Measurements from ENCODE around the gene ATP11C. TPM values are rescaled to one million over a fixed set of nuclear protein-coding genes. Genes with fewer than 3 reads are reported as not detected.

Gene ATP11C
- total and polyA plus RNA-seq, 10 of the 15 experiments (the other 5 are each of a cell fraction or from before 2014, with no cell fraction given) = 16.2 to 44.0 (median 24.8) TPM

GRCh38 chrX:139766545-139766983 is 166.3 kb downstream of the ATP11C start (continued):
- TF ChIP-seq CTCF (IDR thresholded peaks at IDR 0.05 in 2 of 3, conservative IDR thresholded peaks at IDR 0.05 in 1 of 3; ENCODE audit: control insufficient read depth in 2 of 3, extremely low read depth in 1 of 3, insufficient read depth in 1 of 3, low read depth in 3 of 3, low read length in 3 of 3) (no peak), ZNF592 (IDR thresholded peaks at IDR 0.05) (no peak), CHD4 (IDR thresholded peaks at IDR 0.05) (no peak), BCLAF1 (IDR thresholded peaks at IDR 0.05) (no peak), FOXM1 (IDR thresholded peaks at IDR 0.05; ENCODE audit: low read depth, low read length) (no peak), HCFC1 (IDR thresholded peaks at IDR 0.05; ENCODE audit: low read length) (no peak), MXI1 (IDR thresholded peaks at IDR 0.05; ENCODE audit: low read depth, low read length) (no peak), SUPT20H (IDR thresholded peaks at IDR 0.05; ENCODE audit: borderline replicate concordance, control insufficient read depth, low read depth, low read length) (no peak), JUNB (IDR thresholded peaks at IDR 0.05) (peak; percentile 74), JUND (IDR thresholded peaks at IDR 0.05; ENCODE audit: low read depth, low read length) (no peak), ASH2L (IDR thresholded peaks at IDR 0.05; ENCODE audit: borderline replicate concordance, low read depth) (no peak), PML (IDR thresholded peaks at IDR 0.05; ENCODE audit: low read length) (no peak), HSF1 (IDR thresholded peaks at IDR 0.05; ENCODE audit: low read depth, low read length) (no peak), NFIC (IDR thresholded peaks at IDR 0.05; ENCODE audit: low read depth, low read length) (0 out of 2 replicates have a peak, but pooled peaks have one; percentile 40), KAT2A (conservative IDR thresholded peaks at IDR 0.05; ENCODE audit: control insufficient read depth, low read depth, low read length) (no peak), MEF2B (IDR thresholded peaks at IDR 0.05; ENCODE audit: partially characterized antibody, poor library complexity, severe bottlenecking) (no peak), NR2C1 (IDR thresholded peaks at IDR 0.05) (no peak), RAD21 (IDR thresholded peaks at IDR 0.05; ENCODE audit: insufficient read depth, low read depth, low read length) (no peak), DPF2 (IDR thresholded peaks at IDR 0.05) (no peak), HDGF (IDR thresholded peaks at IDR 0.05) (no peak), ATF3 (IDR thresholded peaks at IDR 0.05; ENCODE audit: borderline replicate concordance, extremely low read depth, low read depth, low read length) (no peak)
